Hepatocyte (in vitro differentiated cells): ENCODE results near the gene RNU6-9.

Experiments
- EZH2 ChIP-seq: fragments of 200-600 bp; sonication (generic); IDR thresholded peaks from 2 replicates; pipeline ENCODE4 v1.6.1; 2016; ENCODE audit warnings: antibody characterized with exemption, mild to moderate bottlenecking, borderline replicate concordance
- EZH2phosphoT487 ChIP-seq: fragments of 200-600 bp; sonication (generic); IDR thresholded peaks from one replicate; pipeline ENCODE4 v1.6.1; 2018; ENCODE audit warnings: antibody characterized with exemption, mild to moderate bottlenecking, low read depth, moderate library complexity; ENCODE audit not compliant: unreplicated experiment, severe bottlenecking
- TF ChIP-seq, protein P1 (sequence below): fragments of 200-600 bp; sonication (generic); IDR thresholded peaks from 2 replicates; pipeline ENCODE4 v1.5.1; 2016; ENCODE audit warnings: antibody characterized with exemption, mild to moderate bottlenecking; ENCODE audit not compliant: poor library complexity

DNA sequence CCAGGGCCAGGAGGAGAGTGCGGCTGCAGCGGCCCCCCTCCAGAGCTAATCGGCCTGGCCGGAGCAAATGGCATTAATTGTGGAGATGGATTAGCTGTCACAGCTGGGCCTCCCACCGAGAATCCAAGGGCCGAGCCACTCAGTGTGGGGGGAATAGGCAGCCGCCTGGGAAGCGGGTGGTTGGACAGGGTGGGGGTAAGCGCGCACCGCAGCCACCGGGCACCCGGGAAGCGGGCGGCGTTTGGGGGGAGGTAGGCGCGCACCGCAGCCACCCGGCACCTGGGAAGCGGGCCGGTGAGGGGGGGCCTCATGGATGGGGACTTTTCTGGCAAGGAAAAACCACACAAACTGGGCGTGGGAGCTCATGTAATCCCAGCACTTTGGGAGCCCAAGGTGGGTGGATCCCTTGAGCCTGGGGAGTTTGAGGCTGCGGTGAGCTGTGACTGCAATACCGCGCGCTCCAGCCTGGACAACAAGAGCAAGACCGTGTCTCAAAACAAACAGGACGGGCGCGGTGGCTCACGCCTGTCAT is 10.0 kb downstream of the RNU6-9 start:
- TF ChIP-seq, protein P1, sequence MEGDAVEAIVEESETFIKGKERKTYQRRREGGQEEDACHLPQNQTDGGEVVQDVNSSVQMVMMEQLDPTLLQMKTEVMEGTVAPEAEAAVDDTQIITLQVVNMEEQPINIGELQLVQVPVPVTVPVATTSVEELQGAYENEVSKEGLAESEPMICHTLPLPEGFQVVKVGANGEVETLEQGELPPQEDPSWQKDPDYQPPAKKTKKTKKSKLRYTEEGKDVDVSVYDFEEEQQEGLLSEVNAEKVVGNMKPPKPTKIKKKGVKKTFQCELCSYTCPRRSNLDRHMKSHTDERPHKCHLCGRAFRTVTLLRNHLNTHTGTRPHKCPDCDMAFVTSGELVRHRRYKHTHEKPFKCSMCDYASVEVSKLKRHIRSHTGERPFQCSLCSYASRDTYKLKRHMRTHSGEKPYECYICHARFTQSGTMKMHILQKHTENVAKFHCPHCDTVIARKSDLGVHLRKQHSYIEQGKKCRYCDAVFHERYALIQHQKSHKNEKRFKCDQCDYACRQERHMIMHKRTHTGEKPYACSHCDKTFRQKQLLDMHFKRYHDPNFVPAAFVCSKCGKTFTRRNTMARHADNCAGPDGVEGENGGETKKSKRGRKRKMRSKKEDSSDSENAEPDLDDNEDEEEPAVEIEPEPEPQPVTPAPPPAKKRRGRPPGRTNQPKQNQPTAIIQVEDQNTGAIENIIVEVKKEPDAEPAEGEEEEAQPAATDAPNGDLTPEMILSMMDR = no peak
- TF ChIP-seq EZH2phosphoT487 = no peak
- TF ChIP-seq EZH2 = no peak
